Right renal cortex interstitium (tissue), 3 donors: ENCODE measurements around the gene FCF1. TPM values are rescaled to one million over a fixed set of nuclear protein-coding genes. Genes with fewer than 3 reads are reported as not detected.
"Not testable (repeated sequence)": the region's sequence is repeated elsewhere in the genome, so short reads cannot be mapped to it uniquely, and the experiment has no call there.

ENCODE experiments used
- DNase-seq, 3 donors: peaks; one replicate each; pipeline ENCODE4 v3.0.0-alpha.2; 2013; ENCODE audit warnings: low read depth in 3 of 3, low spot score in 2 of 3
- polyA plus RNA-seq, 3 donors: library from polyadenylated mRNA; unstranded; fragments of 120-200 nt; gene quantifications; one replicate each; pipeline ENCODE4 v1.2.1, GENCODE V29; 2013; ENCODE audit not compliant: insufficient read length in 3 of 3

Gene FCF1
- polyA plus RNA-seq, 3 donors: 69.0 to 71.8 (median 70.4) TPM

DNA sequence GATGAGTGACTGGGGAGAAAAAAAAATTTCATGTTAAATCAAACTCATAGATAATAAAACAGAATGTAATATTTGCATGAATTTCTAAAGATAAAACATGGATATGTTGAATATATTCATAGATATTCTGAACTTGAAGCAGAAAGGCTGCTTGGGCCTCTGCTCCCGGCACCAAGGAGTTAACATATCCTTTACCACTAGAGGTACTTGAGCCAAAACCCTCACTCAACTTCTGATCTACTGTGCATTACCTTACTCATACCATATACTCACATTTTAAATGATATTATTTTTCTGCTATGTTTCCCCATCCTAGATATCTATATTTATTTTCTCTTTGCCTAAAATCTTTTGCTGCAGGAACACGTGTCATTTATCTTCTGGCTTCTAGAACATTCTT is 15.0 kb upstream of the FCF1 start:
- DNase-seq: no peak

GRCh38 chr14:74698465-74698864 is 14.5 kb upstream of the FCF1 start:
- no peak for DNase-seq

DNA sequence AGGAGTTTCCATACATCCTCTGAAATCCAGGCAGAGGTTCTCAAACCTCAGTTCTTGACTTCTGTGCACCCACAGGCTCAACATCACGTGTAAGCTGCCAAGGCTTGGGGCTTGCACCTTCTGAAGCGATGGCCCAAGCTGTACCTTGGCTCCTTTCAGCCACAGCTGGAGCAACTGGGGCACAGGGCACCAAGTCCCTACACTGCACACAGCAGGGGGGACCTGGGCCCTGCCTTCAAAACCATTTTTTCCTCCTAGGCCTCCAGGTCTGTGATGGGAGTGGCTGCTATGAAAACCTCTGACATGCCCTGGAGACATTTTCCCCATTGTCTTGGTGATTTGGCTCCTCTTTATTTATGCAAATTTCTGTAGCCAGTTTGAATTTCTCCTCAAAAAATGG is 10.7 kb upstream of the FCF1 start:
- no peak for DNase-seq

DNA sequence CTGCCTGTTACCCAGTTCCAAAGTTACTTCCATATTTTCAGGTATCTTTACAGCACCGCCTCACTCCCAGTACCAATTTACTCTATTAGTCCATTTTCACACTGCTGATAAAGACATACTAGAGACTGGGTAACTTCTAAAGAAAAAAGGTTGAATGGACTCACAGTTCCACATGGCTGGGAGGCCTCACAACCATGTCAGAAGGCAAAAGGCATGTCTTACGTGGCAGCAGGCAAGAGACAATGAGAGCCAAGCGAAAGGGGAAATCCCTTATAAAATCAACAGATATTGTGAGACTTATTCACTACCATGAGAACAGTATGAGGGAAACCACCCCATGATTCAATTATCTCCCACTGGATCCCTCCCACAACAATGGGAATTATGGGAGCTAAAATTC is 9.9 kb upstream of the FCF1 start:
- no peak for DNase-seq

- DNase-seq: no peak
Measured at GRCh38 chr14:74704656-74705055, 8.3 kb upstream of the FCF1 start.

DNA sequence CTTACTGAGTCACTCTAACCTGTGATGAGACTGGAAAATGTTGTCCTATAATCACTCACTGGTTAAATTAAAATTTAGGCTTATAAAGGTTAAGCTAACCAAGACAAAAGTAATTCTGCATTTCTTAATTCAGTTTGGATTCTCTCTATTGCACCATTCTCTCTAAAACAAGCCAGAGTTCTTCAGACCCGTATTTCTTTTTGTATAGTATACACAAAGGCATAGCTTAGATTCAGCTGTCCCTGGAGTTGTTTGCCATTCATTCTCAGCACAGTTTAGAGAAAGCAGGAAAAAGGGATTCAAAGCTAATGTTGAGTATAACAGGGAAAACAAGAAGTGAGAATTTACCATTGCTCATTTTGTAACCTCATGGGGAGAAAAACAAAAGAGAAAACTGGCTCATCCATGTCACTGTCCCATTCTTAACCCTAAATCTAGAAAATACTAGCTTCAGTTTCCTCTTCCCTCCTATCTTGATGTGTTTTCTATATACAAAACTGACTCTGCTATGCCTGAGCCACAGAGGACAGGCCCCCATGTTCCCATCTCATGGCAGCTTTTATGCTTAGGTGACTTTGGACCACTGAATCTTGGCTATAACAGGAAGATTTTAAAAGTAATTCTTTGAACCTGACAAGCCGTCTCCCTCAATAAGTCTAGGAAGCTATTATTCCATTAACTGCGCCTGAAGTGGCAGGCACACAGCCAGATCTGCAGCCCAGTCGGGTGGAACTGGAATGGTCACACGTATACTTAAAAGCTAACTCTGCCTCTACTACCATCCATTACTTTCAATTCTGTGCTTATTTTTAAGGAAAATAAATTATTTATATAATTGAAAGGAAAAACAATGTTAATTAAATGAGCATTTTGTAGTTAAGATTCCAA is 7.1 kb upstream of the FCF1 start:
- DNase-seq: no peak

DNA sequence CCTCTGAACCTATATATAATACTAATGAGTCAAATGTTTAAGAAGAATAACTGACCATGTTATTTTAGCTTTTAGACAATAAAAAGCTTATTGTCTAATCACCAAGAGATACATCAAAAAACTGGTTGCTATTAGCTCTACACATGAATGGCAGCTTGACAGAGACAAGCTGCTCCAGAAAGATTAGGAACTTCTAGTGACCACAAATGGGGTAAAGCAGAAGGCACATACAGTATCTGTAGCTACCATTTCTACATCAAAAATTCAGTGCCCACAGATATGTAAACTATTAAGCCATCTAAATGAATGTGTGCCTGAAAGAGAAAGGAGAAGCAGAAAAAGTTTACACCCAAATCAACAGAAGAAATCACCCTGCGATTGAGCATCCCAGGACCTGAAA is 2.5 kb upstream of the FCF1 start:
- no peak for DNase-seq

GRCh38 chr14:74711651-74712050 is 1.3 kb upstream of the FCF1 start:
- no peak for DNase-seq

- DNase-seq: no peak
Measured at GRCh38 chr14:74713395-74713735, 421 bp downstream of the FCF1 start.

DNA sequence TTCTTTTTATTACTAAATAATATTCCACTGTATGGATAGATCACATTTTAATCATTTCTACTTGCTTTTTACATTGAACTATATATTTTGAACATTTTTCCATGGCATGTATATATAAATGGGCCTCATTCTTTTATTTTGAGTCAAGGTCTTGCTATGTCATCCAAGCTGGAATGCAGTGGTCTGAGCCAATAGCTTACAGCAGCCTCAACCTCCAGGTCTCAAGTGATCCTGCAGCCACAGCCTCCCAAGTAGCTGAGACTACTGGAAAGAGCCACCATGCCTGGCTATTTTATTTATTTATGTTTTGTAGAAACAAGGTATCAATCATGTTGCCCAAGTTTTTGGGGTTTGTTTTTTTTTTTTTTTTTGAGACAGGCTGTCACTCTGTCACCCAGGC is 7.6 kb downstream of the FCF1 start:
- no peak for DNase-seq

DNA sequence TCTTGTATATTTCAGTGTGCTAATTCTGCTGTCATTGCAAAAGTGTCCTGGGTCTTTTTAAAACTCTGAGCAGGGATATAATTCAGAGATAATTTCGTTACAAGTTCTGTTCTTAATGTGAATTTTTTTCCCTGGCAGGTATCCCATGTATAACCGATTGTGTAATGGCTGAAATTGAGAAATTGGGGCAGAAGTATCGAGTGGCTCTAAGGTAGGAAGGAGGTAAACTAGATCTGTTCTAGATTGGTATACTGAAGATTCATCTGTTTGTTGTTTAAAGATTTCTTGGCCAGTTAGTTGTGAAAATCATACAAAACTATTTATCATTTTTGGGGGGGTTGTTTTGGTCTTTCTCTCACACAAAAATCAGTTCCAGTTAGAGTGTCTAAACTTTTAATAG is 10.2 kb downstream of the FCF1 start:
- DNase-seq: no peak

- no peak for DNase-seq
Measured at GRCh38 chr14:74732387-74732786, 19.4 kb downstream of the FCF1 start.

GRCh38 chr14:74733221-74733620 is 20.3 kb downstream of the FCF1 start:
- no peak for DNase-seq

DNA sequence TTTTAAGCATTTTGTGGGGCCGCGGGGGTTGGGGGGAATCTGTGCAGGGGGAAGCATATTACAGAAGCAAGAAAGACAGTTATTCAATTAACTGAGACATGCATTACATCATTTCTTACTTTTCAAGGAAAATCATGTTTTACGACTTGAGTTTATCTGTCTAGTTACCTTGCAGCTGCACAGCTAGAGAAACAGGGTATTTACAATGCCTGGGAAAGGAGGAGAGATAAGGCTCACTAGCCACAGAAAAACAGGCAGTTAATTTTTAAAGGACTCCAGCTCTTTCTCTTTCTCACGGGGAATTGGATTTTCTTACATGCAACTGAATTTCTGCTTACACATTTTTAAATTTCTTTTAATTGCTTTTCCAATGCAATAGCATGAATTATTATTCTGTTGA is 22.2 kb downstream of the FCF1 start:
- no peak for DNase-seq

DNA sequence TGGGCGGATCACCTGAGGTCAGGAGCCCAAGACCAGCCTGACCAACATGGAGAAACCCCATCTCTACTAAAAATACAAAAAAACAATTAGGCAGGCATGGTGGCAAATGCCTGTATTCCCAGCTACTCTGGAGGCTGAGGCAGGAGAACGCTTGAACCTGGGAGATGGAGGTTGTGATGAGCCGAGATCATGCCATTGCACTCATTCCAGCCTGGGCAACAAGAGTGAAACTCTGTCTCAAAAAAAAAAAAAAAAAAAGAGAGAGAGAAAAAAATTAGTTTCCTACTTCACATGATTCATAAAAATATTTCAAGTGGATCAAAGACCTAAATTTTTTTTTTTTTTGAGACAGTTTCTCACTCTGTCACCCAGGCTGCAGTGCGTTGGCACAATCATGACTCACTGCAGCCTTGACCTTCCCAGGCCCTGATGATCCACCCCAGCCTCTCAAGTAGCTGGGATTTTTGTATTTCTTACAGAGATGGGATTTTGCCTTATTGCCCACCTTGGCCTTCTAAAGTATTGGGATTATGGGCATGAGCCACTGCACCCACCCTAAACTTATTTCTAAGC is 24.9 kb downstream of the FCF1 start:
- no peak for DNase-seq

- DNase-seq: no peak
Measured at GRCh38 chr14:74739293-74740030, 26.5 kb downstream of the FCF1 start.

- no peak for DNase-seq
Measured at GRCh38 chr14:74747237-74747636, 34.3 kb downstream of the FCF1 start.

- no peak for DNase-seq
Measured at GRCh38 chr14:74754157-74754556, 41.2 kb downstream of the FCF1 start.

DNA sequence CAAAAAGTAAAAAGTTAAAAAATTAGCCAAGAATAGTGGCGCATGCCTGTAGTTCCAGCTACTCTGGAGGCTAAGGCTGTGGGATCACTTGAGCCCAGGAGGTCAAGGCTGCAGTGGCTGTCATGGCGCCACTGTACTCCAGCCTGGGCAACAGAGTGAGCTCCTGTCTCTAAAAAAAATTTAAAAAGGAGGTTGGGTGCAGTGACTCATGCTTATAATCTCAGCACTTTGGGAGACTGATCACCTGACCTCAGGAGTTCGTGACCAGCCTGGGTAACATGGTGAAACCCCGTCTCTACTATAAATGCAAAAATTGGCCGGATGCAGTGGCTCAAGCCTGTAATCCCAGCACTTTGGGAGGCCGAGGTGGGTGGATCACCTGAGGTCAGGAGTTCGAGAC is 42.0 kb downstream of the FCF1 start:
- DNase-seq: no peak

- DNase-seq: no peak
Measured at GRCh38 chr14:74756326-74756725, 43.4 kb downstream of the FCF1 start.

- DNase-seq: not testable (repeated sequence)
Measured at GRCh38 chr14:74758505-74758904, 45.6 kb downstream of the FCF1 start.
